Heart left ventricle (tissue), 16 donors: ENCODE data around the gene WIPF3. TPM values are rescaled to one million over a fixed set of nuclear protein-coding genes. Genes with fewer than 3 reads are reported as not detected.

ENCODE experiments used
- ATAC-seq, 4 donors: fragments of 200-7000 bp; cut with Tn5 transposase; one replicate each; pipeline ENCODE4 v1.9.1; 2020 to 2022; ENCODE audit warnings: moderate library complexity in 4 of 4, mild to moderate bottlenecking in 3 of 4, moderate number of reproducible peaks in 1 of 4
- DNase-seq, 5 donors: peaks; one replicate each; pipeline ENCODE4 v3.0.0-alpha.2; 2020
- H3K27ac ChIP-seq, 12 donors: fragments of 200-600 bp; sonication (generic) in 4 of 12; one replicate each; pipeline versions ENCODE4 v1.5.0 to v1.8.0; 2016 to 2022; ENCODE audit warnings: mild to moderate bottlenecking in 2 of 12
- H3K27me3 ChIP-seq, 9 donors: fragments of 200-600 bp; sonication (generic) in 2 of 9; one replicate each; pipeline versions ENCODE4 v1.5.1 to v1.8.0; 2016 to 2022; ENCODE audit warnings: mild to moderate bottlenecking in 3 of 9
- H3K36me3 ChIP-seq, 9 donors: fragments of 200-600 bp; sonication (generic) in 2 of 9; one replicate each; pipeline versions ENCODE4 v1.5.0 to v1.8.0; 2018 to 2022; ENCODE audit warnings: mild to moderate bottlenecking in 2 of 9
- H3K4me1 ChIP-seq, 12 donors: fragments of 200-600 bp; sonication (generic) in 4 of 12; one replicate each; pipeline versions ENCODE4 v1.5.0 to v1.8.0; 2016 to 2022; ENCODE audit warnings: mild to moderate bottlenecking in 3 of 12
- H3K4me3 ChIP-seq, 12 donors: fragments of 200-600 bp; sonication (generic) in 4 of 12; one replicate each; pipeline versions ENCODE4 v1.5.0 to v1.8.0; 2017 to 2022; ENCODE audit warnings: mild to moderate bottlenecking in 9 of 12, moderate library complexity in 4 of 12
- H3K9me3 ChIP-seq, 12 donors: fragments of 200-600 bp; sonication (generic) in 4 of 12; one replicate each; pipeline versions ENCODE4 v1.5.0 to v1.8.0; 2016 to 2022; ENCODE audit warnings: mild to moderate bottlenecking in 1 of 12
- POLR2A ChIP-seq, 2 donors: fragments of 450-650 bp; IDR thresholded peaks; one replicate each; pipeline ENCODE4 v1.6.1; 2017; ENCODE audit warnings: antibody characterized with exemption in 2 of 2, mild to moderate bottlenecking in 2 of 2, moderate library complexity in 2 of 2
- WGBS, 4 donors: extraction: QIAGEN DNeasy Blood & Tissue Kit in 2 of 4; methylation state at CpG; one replicate each; pipeline versions ENCODE4 v1.1.5 to v1.1.7; 2013 to 2018; 5-methylcytosine and 5-hydroxymethylcytosine counted together
- intact Hi-C, 10 donors: fragments of 100-400 bp; cut with DNase I; formaldehyde crosslinking; loops; one replicate each; pipeline versions ENCODE4 v1.11.1 to v1.14.2; 2022
- polyA plus RNA-seq, 2 donors: library from polyadenylated mRNA; stranded (reverse); fragments of 200-250 nt; gene quantifications; one replicate each; pipeline ENCODE4 v1.2.3, GENCODE V29; 2013
- total RNA-seq, 9 donors: library from RNA; depleted of rRNA in 2 of 9; stranded (reverse); fragments of >200 nt in 2 of 9; fragmentation: NEBNext Ultra II Directional in 3 of 9; extraction: Animal tissue kit (Norgen Biotek cat#: 25700) in 3 of 9; gene quantifications; one replicate each; pipeline versions ENCODE4 v1.1.0 to v1.2.4, GENCODE V29; 2016 to 2023
- TF ChIP-seq, protein P1 (sequence below), 12 donors: fragments of 200-600 bp; sonication (generic) in 4 of 12; IDR thresholded peaks; one replicate each; pipeline versions ENCODE4 v1.5.0 to v1.8.0; 2018 to 2022; ENCODE audit warnings: antibody characterized with exemption in 12 of 12, mild to moderate bottlenecking in 5 of 12
- donor health status: ischemic (EF 13 %, LVEDD 7.1; RV severe dilation, severe dysfunction).
- donor health status: healthy with polysubstance abuse.
- donor health status: DM: no; HTN: yes; CAD: no.
- donor health status: DM: no; HTN: no; CAD: no.
- donor health status: ischemic (EF 25% LVEDD 6.9; RV normal size, moderate dysfunction).
- donor health status: ischemic (EF 25% LVEDD 5.7; RV mildly dilated, moderate dysfunction).
- donor health status: healthy.
- donor health status: DM: yes; HTN: yes; CAD: no.
- donor health status: ischemic (EF 35%, LVEDD 5.7; RV mildly dilated, moderate dysfunction).
- donor health status: nonischemic (EF 11% LVEDD 7.7; RV severe dilation, severe dysfunction).
- donor health status: DM: yes; HTN: yes; CAD: no.
- donor health status: PGD.
- donor health status: ischemic (EF 29% LVEDD 5.4; RV normal size, mild dysfunction).
- donor health status: nonischemic (EF 23%, LVEDD 6.1; RV moderate dilation, normal function).

The WIPF3 gene
- total and polyA plus RNA-seq, 11 donors = 1.2 to 16.5 (median 6.8) TPM

DNA sequence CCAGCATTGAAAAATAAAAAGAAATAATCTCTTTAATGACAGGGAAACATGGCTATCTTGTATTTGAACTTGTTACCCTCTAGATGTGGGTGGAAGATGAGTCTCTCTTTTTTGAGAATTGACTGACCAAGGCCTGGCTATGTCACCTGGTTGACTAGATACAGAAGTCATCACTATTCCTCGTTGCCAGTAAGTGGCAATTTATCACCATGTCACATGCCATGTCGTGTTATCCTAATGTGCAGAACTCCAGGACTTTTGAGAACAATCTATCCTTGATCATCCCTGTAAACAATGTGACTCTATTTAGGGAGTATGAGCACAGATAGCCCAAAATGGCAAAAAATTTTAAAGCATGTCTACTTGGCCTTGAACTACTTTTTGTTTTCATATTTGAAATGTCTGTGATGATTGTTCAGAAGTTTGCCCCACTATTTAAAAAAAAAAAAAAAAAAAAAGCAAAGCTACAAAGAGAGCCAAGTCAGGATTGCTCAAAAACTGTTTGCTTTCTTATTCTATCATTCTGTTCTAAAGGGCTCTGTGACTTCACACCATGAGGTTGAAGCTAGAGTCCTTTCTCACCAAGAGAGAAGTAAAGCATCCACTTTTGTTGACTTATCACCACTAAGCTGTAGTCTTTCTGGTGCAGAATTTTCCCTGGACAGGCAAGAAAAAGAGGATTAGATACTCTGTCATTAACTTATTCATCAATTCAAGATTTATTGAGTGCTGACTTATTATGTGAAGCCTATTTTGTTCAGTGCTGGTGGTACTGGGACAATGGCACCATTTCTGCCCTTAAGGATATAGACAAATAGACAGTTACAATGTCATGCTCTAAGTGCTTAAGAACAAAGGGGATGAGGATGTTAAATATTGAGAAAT, 10.4 kb upstream of the WIPF3 start:
- H3K27ac ChIP-seq = no peak overlapping the region
- no peak overlapping the region for H3K4me3 ChIP-seq
- no peaks in the 10 kb centered on the region for H3K4me1 ChIP-seq
- H3K36me3 ChIP-seq = no peaks in the 10 kb centered on the region
- WGBS, 4 donors = 21 to 41% (median 29%) methylated on average over 2 of the region's 2 CpGs
- no peaks in the 10 kb centered on the region for H3K27me3 ChIP-seq
- no peak for DNase-seq
- intact Hi-C loops = no loop called here
- no peaks in the 10 kb centered on the region for H3K9me3 ChIP-seq
- no peak for ATAC-seq
- TF ChIP-seq POLR2A (IDR thresholded peaks at IDR 0.05) = no peak
- TF ChIP-seq, protein P1, sequence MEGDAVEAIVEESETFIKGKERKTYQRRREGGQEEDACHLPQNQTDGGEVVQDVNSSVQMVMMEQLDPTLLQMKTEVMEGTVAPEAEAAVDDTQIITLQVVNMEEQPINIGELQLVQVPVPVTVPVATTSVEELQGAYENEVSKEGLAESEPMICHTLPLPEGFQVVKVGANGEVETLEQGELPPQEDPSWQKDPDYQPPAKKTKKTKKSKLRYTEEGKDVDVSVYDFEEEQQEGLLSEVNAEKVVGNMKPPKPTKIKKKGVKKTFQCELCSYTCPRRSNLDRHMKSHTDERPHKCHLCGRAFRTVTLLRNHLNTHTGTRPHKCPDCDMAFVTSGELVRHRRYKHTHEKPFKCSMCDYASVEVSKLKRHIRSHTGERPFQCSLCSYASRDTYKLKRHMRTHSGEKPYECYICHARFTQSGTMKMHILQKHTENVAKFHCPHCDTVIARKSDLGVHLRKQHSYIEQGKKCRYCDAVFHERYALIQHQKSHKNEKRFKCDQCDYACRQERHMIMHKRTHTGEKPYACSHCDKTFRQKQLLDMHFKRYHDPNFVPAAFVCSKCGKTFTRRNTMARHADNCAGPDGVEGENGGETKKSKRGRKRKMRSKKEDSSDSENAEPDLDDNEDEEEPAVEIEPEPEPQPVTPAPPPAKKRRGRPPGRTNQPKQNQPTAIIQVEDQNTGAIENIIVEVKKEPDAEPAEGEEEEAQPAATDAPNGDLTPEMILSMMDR (IDR thresholded peaks at IDR 0.05) = no peak

DNA sequence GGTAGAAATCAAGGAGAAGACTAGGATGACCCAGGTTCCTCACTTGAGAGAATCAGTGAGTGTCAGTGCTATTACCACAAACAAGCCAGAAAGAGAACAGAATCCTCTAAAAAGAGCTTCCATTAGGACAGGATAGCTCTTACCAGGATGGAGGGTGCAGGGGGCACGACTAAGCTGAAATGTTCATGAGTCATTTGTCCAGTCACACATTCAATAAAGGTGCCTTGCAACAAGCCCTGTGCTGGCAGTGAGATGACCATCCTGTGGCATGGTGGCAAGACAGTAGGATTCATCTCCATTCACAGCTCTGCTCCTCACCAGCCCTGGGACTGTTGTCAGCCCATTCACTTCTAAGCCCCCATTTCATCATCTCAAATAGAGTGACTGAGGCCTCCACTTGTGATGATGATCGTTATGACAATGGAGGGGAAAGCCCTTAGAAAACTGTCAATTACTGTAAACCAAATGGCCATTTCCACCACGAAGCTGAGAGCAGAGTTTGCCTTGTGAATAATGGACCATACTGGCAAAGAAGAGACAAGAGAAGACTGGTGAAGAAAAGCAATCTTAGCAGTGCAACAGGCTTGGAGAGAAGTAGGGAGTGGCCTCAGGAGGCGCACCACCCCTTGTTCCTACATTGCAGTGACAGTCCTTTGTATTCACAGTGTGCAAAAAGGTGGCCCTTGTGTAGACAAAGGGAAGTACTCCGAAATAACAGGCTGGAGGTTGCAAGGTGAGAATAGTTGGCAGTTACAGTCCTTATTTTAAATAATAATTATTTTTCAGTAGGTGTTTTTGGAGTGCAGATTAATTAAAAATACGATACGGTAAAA, 9.0 kb upstream of the WIPF3 start:
- TF ChIP-seq POLR2A (IDR thresholded peaks at IDR 0.05) = no peak
- TF ChIP-seq, protein P1 (IDR thresholded peaks at IDR 0.05) = no peak
- intact Hi-C loops = no loop called here
- 89 to 94% (median 90%) methylated on average over 7 of the region's 7 CpGs for WGBS, 4 donors
- Histone ChIP-seq H3K9me3 (no peaks in the 10 kb centered on the region), H3K4me1 (no peaks in the 10 kb centered on the region), H3K27ac (no peak overlapping the region), H3K4me3 (no peak overlapping the region), H3K27me3 (no peaks in the 10 kb centered on the region), H3K36me3 (no peaks in the 10 kb centered on the region)
- ATAC-seq (no peak), DNase-seq (no peak)

DNA sequence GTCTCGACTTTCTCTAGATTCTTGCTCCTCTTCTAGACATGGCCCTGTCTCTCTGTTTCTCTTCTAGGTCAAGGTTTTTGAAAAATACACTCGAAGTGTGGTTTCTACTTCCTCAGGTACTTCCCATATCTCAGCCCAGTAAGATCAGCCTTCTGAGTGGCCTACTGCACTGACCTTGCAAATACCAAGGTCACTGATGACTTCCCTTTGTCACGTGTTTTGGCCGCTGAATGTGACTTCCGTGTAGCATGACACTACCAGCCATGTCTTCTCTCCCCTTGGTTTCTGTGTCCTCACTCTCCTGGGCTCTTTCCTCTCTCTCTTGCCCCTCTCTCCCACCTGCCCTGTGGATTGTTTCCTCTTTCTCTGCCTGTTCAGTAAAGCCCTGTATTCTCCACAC, 7.9 kb upstream of the WIPF3 start:
- no peaks in the 10 kb centered on the region for H3K36me3 ChIP-seq
- TF ChIP-seq, protein P1 (IDR thresholded peaks at IDR 0.05) = no peak
- TF ChIP-seq POLR2A (IDR thresholded peaks at IDR 0.05) = no peak
- no peak for ATAC-seq
- peaks cover 0 to 2% (median 0%) of the 10 kb centered on the region in 9 donors for H3K27me3 ChIP-seq
- H3K9me3 ChIP-seq = no peaks in the 10 kb centered on the region
- intact Hi-C loops = no loop called here
- DNase-seq = no peak
- no peaks in the 10 kb centered on the region for H3K4me1 ChIP-seq
- H3K27ac ChIP-seq = no peak overlapping the region
- 68 to 75% (median 72%) methylated on average over 5 of the region's 5 CpGs for WGBS, 4 donors
- no peak overlapping the region for H3K4me3 ChIP-seq

DNA sequence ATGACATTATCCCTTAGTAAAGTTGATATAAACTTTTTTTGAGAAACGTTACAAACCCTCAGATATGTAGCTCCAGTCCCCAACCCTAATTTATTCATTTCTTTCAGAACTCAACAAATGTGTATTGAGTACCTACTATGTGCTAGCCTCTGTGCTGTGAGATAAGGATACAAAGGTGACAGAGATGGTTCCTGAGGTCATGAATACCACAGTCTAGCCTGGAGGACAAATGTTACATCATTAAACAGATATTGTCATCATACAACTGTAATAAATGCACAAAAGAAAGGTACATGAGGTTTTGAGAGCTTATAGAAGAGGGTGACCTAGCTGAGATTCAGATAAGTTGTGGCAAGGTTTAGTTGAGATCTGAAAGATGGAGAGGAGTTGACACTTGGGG, 4.4 kb upstream of the WIPF3 start:
- peaks cover 0 to 5% (median under 1%) of the 10 kb centered on the region in 12 donors for H3K4me1 ChIP-seq
- intact Hi-C loops = loop anchor here in 2 of 10 donors (10.0 kb wide), 2 partner anchors 47 to 123 kb away; no protein-coding TSS in a partner anchor
- ATAC-seq (no peak), DNase-seq (no peak)
- 74 to 87% (median 81%) methylated on average over 1 of the region's 1 CpG for WGBS, 4 donors
- no peak overlapping the region for H3K27ac ChIP-seq
- TF ChIP-seq, protein P1 (IDR thresholded peaks at IDR 0.05) = no peak
- no peak for TF ChIP-seq POLR2A (IDR thresholded peaks at IDR 0.05)
- H3K9me3 ChIP-seq = no peaks in the 10 kb centered on the region
- no peak overlapping the region for H3K4me3 ChIP-seq
- no peaks in the 10 kb centered on the region for H3K36me3 ChIP-seq
- peaks cover 0 to 34% (median 0%) of the 10 kb centered on the region in 9 donors for H3K27me3 ChIP-seq
